H9 (cell line): ENCODE measurements around the gene C7. TPM values are rescaled to one million over a fixed set of nuclear protein-coding genes. Genes with fewer than 3 reads are reported as not detected.

Source experiments
- DNase-seq: peaks from one replicate; pipeline ENCODE4 v3.0.0-alpha.2; 2017
- H2AFZ ChIP-seq: one replicate; pipeline ENCODE4 v1.6.1; 2013; ENCODE audit warnings: mild to moderate bottlenecking, low read length, control low read depth, moderate library complexity
- H2AK5ac ChIP-seq: 2 replicates; pipeline ENCODE4 v1.6.1; 2013; ENCODE audit warnings: low read length, control low read depth, mixed read lengths; ENCODE audit not compliant: insufficient read length
- H2BK120ac ChIP-seq: one replicate; pipeline ENCODE4 v1.6.1; 2013; ENCODE audit warnings: low read depth, mild to moderate bottlenecking, low read length, control low read depth, inconsistent platforms; ENCODE audit not compliant: poor library complexity, severe bottlenecking
- H2BK12ac ChIP-seq: 2 replicates; pipeline ENCODE4 v1.6.1; 2013; ENCODE audit warnings: low read length, control low read depth, mixed read lengths, low read depth; ENCODE audit not compliant: insufficient read length
- H2BK15ac ChIP-seq: 2 replicates; pipeline ENCODE4 v1.6.1; 2013; ENCODE audit warnings: low read depth, low read length, control low read depth
- H2BK20ac ChIP-seq: one replicate; pipeline ENCODE4 v1.6.1; 2013; ENCODE audit warnings: low read depth, mild to moderate bottlenecking, low read length, control low read depth, inconsistent platforms; ENCODE audit not compliant: poor library complexity, severe bottlenecking
- H2BK5ac ChIP-seq: 2 replicates; pipeline ENCODE4 v1.6.1; 2013; ENCODE audit warnings: low read length, control low read depth, mixed read lengths; ENCODE audit not compliant: insufficient read length
- H3K14ac ChIP-seq: 2 replicates; pipeline ENCODE4 v1.6.1; 2013; ENCODE audit warnings: low read length, control low read depth; ENCODE audit not compliant: insufficient read depth
- H3K18ac ChIP-seq: 2 replicates; pipeline ENCODE4 v1.6.1; 2013; ENCODE audit warnings: low read depth, mild to moderate bottlenecking, mixed read lengths, low read length, control low read depth; ENCODE audit not compliant: insufficient read length
- H3K23ac ChIP-seq: 2 replicates; pipeline ENCODE4 v1.6.1; 2013; ENCODE audit warnings: low read length, control low read depth, mixed read lengths, low read depth; ENCODE audit not compliant: insufficient read length
- H3K23me2 ChIP-seq: 2 replicates; pipeline ENCODE4 v1.6.1; 2013; ENCODE audit warnings: low read depth, mild to moderate bottlenecking, mixed read lengths, low read length, control low read depth; ENCODE audit not compliant: insufficient read length, poor library complexity, severe bottlenecking
- H3K27ac ChIP-seq: 2 replicates; pipeline ENCODE4 v1.5.1; 2013; ENCODE audit warnings: low read length, control low read depth, mixed read lengths, low read depth; ENCODE audit not compliant: insufficient read length
- H3K27me3 ChIP-seq: 2 replicates; pipeline ENCODE4 v1.6.1; 2013; ENCODE audit warnings: low read length, control low read depth, inconsistent platforms; ENCODE audit not compliant: insufficient read depth
- H3K4ac ChIP-seq: 2 replicates; pipeline ENCODE4 v1.6.1; 2013; ENCODE audit warnings: low read depth, mild to moderate bottlenecking, control low read depth, inconsistent platforms, low read length, moderate library complexity
- H3K4me1 ChIP-seq: 2 replicates; pipeline ENCODE4 v1.6.1; 2013; ENCODE audit warnings: low read length, control low read depth, inconsistent platforms; ENCODE audit not compliant: insufficient read depth
- H3K4me2 ChIP-seq: 2 replicates; pipeline ENCODE4 v1.6.1; 2013; ENCODE audit warnings: low read length, control low read depth, mixed read lengths; ENCODE audit not compliant: insufficient read length, insufficient read depth
- H3K56ac ChIP-seq: 2 replicates; pipeline ENCODE4 v1.6.1; 2013; ENCODE audit warnings: low read depth, mild to moderate bottlenecking, mixed read lengths, low read length, control low read depth; ENCODE audit not compliant: insufficient read length
- H3K79me1 ChIP-seq: 2 replicates; pipeline ENCODE4 v1.6.1; 2013; ENCODE audit warnings: low read depth, mild to moderate bottlenecking, moderate library complexity, low read length, control low read depth, inconsistent platforms; ENCODE audit not compliant: insufficient read depth, poor library complexity, severe bottlenecking
- H3K79me2 ChIP-seq: 2 replicates; pipeline ENCODE4 v1.6.1; 2013; ENCODE audit warnings: low read length, control low read depth, inconsistent platforms; ENCODE audit not compliant: insufficient read depth
- H3K9ac ChIP-seq: 2 replicates; pipeline ENCODE4 v1.6.1; 2013; ENCODE audit warnings: low read length, control low read depth, mixed read lengths; ENCODE audit not compliant: insufficient read length; ENCODE audit errors: extremely low read depth
- H3K9me3 ChIP-seq: one replicate; pipeline ENCODE4 v1.6.1; 2013; ENCODE audit warnings: low read depth, low read length, inconsistent platforms; ENCODE audit not compliant: control insufficient read depth
- H3T11ph ChIP-seq: one replicate; pipeline ENCODE4 v1.6.1; 2013; ENCODE audit warnings: mild to moderate bottlenecking, low read length, control low read depth, inconsistent platforms
- H4K20me1 ChIP-seq: one replicate; pipeline ENCODE4 v1.6.1; 2013; ENCODE audit not compliant: control insufficient read depth, insufficient read length, insufficient read depth
- H4K5ac ChIP-seq: 2 replicates; pipeline ENCODE4 v1.6.1; 2013; ENCODE audit warnings: low read depth, mild to moderate bottlenecking, mixed read lengths, low read length, control low read depth; ENCODE audit not compliant: insufficient read length
- H4K8ac ChIP-seq: replicated peaks from 2 replicates; pipeline ENCODE4 v1.6.1; 2013; ENCODE audit warnings: low read length, control low read depth, mixed read lengths, low read depth; ENCODE audit not compliant: insufficient read length
- H4K91ac ChIP-seq: 2 replicates; pipeline ENCODE4 v1.6.1; 2013; ENCODE audit warnings: low read depth, mild to moderate bottlenecking, moderate library complexity, mixed read lengths, low read length, control low read depth; ENCODE audit not compliant: insufficient read length
- H3K27ac Mint-ChIP-seq, 3 experiments: 2 replicates in 2 of 3; 3 replicates in 1 of 3; pipeline ENCODE4 v1.8.0; 2020 to 2021; ENCODE audit warnings: mixed read lengths in 3 of 3, mild to moderate bottlenecking in 1 of 3, moderate library complexity in 1 of 3
- H3K27me3 Mint-ChIP-seq: 2 replicates; pipeline ENCODE4 v1.8.0; 2021; ENCODE audit warnings: low read depth, mild to moderate bottlenecking, moderate library complexity, mixed read lengths
- H3K36me3 Mint-ChIP-seq, 3 experiments: 2 replicates in 2 of 3; 3 replicates in 1 of 3; pipeline ENCODE4 v1.8.0; 2020 to 2021; ENCODE audit warnings: low read depth in 3 of 3, mixed read lengths in 3 of 3; ENCODE audit not compliant: insufficient read depth in 1 of 3
- H3K4me1 Mint-ChIP-seq, 2 experiments: 2 replicates each; pipeline ENCODE4 v1.8.0; 2020; ENCODE audit warnings: mixed read lengths in 2 of 2
- H3K4me3 Mint-ChIP-seq, 2 experiments: 2 replicates in 1 of 2; 3 replicates in 1 of 2; pipeline ENCODE4 v1.8.0; 2020 to 2021; ENCODE audit warnings: mild to moderate bottlenecking in 2 of 2, mixed read lengths in 2 of 2, moderate library complexity in 1 of 2
- H3K9me3 Mint-ChIP-seq, 2 experiments: 2 replicates in 1 of 2; 3 replicates in 1 of 2; pipeline ENCODE4 v1.8.0; 2020; ENCODE audit warnings: mild to moderate bottlenecking in 2 of 2, mixed read lengths in 2 of 2, moderate library complexity in 1 of 2
- CTCF ChIP-seq: fragments of 200-600 bp; sonication (generic); conservative IDR thresholded peaks from 3 replicates; pipeline ENCODE4 v1.8.0; 2021; ENCODE audit warnings: antibody characterized with exemption, mild to moderate bottlenecking
- WGBS: extraction: QIAGEN DNeasy Blood & Tissue Kit; methylation state at CpG from one replicate; pipeline ENCODE4 v1.1.7; 2013; ENCODE audit warnings: missing lambda C conversion rate, low lambda C conversion rate, mixed read lengths; ENCODE audit not compliant: insufficient read length; ENCODE audit errors: extremely low coverage; 5-methylcytosine and 5-hydroxymethylcytosine counted together
- total RNA-seq: library from RNA; stranded (reverse); gene quantifications from 2 replicates; pipeline ENCODE4 v1.2.1, GENCODE V29; 2021

Gene C7
- total RNA-seq, 1 experiment from 2014 or later, result 0.52 TPM

- no peak overlapping the region for H2BK20ac ChIP-seq
- no peaks in the 10 kb centered on the region for H3K27me3 ChIP-seq
- H3T11ph ChIP-seq, result no peak overlapping the region
- no peak overlapping the region for H3K9ac ChIP-seq
- H2BK120ac ChIP-seq, result no peak overlapping the region
- no peak overlapping the region for H4K5ac ChIP-seq
- H3K27me3 Mint-ChIP-seq, result no peaks in the 10 kb centered on the region; the same call in 1 of the 2 replicates
- WGBS, result no CpG with 5 or more reads among the region's 1 CpG
- H3K9me3 ChIP-seq, result no peaks in the 10 kb centered on the region
- no peak overlapping the region for H3K4me3 Mint-ChIP-seq
- H2AK5ac ChIP-seq, result no peak overlapping the region
- DNase-seq, result no peak
- no peak overlapping the region for H2BK15ac ChIP-seq
- no peaks in the 10 kb centered on the region for H4K20me1 ChIP-seq
- H3K56ac ChIP-seq, result no peak overlapping the region
- no peak overlapping the region for H4K8ac ChIP-seq
- no peak overlapping the region for H2BK5ac ChIP-seq
- H4K91ac ChIP-seq, result no peak overlapping the region
- H3K27ac ChIP-seq, result no peak overlapping the region
- no peak for TF ChIP-seq CTCF
- H3K79me1 ChIP-seq, result no peaks in the 10 kb centered on the region
- no peak overlapping the region for H3K18ac ChIP-seq
- no peak overlapping the region for H2AFZ ChIP-seq
- no peak overlapping the region for H3K27ac Mint-ChIP-seq
- H3K4me2 ChIP-seq, result no peak overlapping the region
- H2BK12ac ChIP-seq, result no peak overlapping the region
- H3K23ac ChIP-seq, result no peak overlapping the region
- peaks cover 11 to 14% of the 10 kb centered on the region in 2 experiments for H3K4me1 Mint-ChIP-seq
- H3K9me3 Mint-ChIP-seq, result peaks cover 17 to 20% of the 10 kb centered on the region in 2 experiments
- no peak overlapping the region for H3K4ac ChIP-seq
- H3K14ac ChIP-seq, result no peak overlapping the region
- no peaks in the 10 kb centered on the region for H3K23me2 ChIP-seq
- peaks cover 7 to 23% (median 10%) of the 10 kb centered on the region in 3 experiments; a peak in 6 of 7 replicates for H3K36me3 Mint-ChIP-seq
- no peaks in the 10 kb centered on the region for H3K79me2 ChIP-seq
- peaks cover 3% of the 10 kb centered on the region; the same call in 1 of the 2 replicates for H3K4me1 ChIP-seq
Measured at GRCh38 chr5:40869384-40869783, 39.9 kb upstream of the C7 start.
